ENCODE measurements around the gene CD244.
A peak's percentile ranks its signal among the peaks of the same experiment; 100 is the strongest.
"Not testable (repeated sequence)": the region's sequence is repeated elsewhere in the genome, so short reads cannot be mapped to it uniquely, and the experiment has no call there.

The CD244 gene

DNA sequence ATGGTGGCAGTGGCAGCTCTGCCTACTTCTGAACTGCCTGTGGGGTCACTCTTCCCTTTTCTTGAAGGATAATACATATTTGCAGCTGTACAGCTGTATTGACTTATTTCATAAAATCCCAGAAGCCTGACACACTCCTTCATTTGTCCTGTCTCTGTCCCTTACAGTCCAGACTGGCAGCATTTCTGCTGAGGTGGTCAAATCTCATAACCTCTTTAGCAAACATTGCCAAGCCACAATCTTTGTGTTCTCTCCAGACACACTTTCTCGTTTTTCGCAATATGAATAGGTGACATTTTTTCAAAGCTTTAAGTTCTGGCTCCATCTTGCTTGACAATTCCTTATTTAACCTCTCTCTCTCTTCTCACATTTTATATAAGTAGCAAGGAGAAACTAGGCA is 51.5 kb downstream of the CD244 start:
- no peak for DNase-seq (ENCODE audit: low read depth in 2 of 2)

- DNase-seq (ENCODE audit: low read depth in 2 of 2) = no peak
Observed at GRCh38 chr1:160810486-160810885, 52.2 kb downstream of the CD244 start.

GRCh38 chr1:160808289-160808688 is 54.4 kb downstream of the CD244 start:
- no peak for DNase-seq (ENCODE audit: low read depth in 2 of 2)

GRCh38 chr1:160807738-160808137 is 54.9 kb downstream of the CD244 start:
- no peak for DNase-seq (ENCODE audit: low read depth in 2 of 2)

- no peak for DNase-seq (ENCODE audit: low read depth in 2 of 2)
Observed at GRCh38 chr1:160807247-160807646, 55.4 kb downstream of the CD244 start.

GRCh38 chr1:160806784-160807183 is 55.9 kb downstream of the CD244 start:
- DNase-seq (ENCODE audit: low read depth in 2 of 2) = no peak

DNA sequence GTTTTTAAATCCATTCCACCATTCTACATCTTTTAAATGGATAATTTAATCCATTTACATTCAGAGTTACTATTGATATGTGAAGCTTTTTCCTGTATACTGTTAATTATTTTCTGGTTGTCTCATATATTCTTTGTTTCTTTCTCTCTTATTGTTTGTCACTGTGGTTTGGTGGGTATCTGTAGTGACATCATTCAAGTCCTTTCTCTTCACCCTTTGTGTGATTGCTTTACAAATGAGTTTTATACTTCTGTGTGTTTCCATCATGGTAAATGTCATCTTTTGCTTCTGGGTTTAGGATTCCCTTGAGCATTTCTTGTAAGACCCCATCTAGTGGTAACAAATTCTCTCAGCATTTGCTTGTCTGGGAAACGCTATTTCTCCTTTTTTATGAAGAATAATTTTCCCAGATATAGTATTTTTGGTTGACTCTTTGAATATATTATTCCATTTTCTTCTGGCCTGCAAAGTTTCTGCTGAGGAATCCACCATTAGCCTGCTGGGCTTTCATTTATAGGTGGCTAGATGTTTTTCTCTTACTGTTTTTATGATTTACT is 56.5 kb downstream of the CD244 start:
- no peak for DNase-seq (ENCODE audit: low read depth in 2 of 2)

DNA sequence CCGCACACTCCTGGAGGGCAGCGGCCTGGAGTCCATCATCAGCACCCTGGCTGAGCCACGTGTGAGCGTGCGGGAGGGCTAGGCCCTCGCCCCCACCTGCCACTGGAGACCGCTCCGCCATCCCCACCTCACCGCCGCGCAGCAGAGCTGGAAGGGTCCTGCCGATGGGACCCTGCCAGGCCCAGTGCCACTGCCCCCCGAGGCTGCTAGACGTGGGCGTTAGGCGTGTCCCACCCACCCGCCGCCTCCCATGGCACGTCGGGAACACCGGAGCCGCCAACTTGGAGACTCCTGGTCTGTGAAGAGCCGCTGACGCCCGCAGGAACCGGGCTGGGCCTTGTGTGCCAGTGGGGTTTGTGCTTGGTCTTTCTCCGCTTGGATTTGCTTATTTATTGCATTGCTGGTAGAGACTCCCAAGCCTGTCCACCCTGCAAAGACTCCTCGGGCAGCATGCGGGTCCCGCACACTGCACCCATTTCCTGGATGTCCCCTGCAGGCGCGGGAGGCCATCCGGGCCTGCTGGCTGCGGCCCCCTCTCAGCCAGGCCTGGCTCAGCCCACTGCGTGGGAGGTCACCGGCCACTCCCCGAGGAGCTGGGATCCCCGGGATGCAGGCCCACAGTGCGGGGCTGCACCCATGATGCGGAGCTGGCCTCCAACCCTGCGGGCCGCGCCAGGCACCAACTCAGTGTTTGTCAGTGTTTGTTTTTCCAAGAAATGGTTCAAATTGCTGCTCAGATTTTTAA is 60.7 kb downstream of the CD244 start:
- DNase-seq (ENCODE audit: low read depth in 2 of 2) = no peak

GRCh38 chr1:160800645-160801408 is 61.9 kb downstream of the CD244 start:
- DNase-seq (ENCODE audit: low read depth in 2 of 2) = no peak

DNA sequence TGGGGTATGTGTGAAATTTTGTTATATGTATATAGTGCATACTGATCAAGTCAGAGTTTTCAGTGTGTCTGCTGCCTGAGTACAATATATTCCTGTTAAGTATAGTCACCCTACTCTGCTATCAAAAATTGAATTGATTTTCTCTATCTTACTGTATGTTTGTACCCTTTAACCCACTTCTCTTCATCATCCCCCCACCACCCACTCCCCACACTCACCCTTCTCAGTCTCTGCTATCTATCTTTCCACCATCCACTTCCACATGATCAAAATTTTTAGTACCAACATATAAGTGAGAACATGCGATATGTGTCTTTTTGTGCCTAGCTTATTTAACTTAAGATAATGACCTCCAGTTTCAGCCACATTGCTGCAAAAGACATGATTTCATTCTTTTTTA is 62.5 kb downstream of the CD244 start:
- DNase-seq (ENCODE audit: low read depth in 2 of 2) = no peak

DNA sequence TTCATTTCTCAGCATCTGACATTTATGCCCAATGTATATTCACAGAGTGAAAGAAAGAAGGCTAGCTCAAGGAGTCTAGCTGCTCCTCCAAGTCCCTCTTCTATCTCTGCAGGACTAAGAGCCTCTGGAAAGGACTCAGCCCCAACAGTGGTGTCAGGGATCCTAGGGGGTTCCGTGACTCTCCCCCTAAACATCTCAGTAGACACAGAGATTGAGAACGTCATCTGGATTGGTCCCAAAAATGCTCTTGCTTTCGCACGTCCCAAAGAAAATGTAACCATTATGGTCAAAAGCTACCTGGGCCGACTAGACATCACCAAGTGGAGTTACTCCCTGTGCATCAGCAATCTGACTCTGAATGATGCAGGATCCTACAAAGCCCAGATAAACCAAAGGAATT is 63.0 kb downstream of the CD244 start:
- no peak for DNase-seq (ENCODE audit: low read depth in 2 of 2)

- DNase-seq (ENCODE audit: low read depth in 2 of 2) = no peak
Observed at GRCh38 chr1:160798439-160798838, 64.2 kb downstream of the CD244 start.

DNA sequence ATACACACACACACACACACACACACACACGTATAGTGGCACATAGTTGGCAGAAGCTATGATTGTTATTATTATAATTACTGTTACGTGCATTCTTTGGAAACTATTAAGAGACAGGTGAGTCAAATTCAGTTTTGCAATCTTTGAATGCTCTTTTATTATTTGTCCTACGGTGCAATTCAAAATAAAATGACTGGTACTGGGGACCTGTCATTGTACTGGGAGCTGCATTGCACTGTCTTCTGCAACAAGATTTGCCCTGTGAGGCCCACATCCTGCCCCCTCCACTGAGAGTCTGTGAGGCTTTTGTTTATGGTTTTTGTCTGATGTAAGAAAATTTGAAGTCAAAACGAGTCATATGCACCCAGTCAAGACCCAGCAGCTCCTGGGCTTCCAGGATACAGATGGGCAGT is 64.8 kb downstream of the CD244 start:
- no peak for DNase-seq (ENCODE audit: low read depth in 2 of 2)

DNA sequence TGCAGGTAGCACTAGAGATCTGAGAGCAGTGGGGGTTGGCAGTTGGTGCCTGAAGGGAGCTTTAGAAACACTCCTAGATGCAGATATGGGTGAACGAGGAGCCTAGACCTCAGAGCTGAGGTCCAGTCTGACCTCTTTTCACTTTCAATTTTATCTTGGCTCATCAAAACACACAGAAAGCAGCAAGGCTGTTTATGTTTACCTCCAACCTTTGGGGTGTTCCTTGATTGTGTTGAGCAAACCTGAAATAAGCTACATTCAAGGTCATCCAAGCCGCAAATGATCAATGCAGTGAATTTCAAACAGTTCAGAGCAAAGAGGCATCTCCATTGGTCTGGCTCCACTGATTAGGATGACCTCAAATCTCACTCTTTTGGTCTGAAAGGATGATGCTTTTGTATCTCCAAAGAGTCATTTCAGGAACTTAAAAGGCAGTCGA is 65.4 kb downstream of the CD244 start:
- no peak for DNase-seq (ENCODE audit: low read depth in 2 of 2)

GRCh38 chr1:160795951-160796383 is 66.7 kb downstream of the CD244 start, which contains the start of gene LY9:
TSS of gene LY9 (plus strand) at chr1:160796174. CDS start at chr1:160796188, 14 bp downstream.
- peak; percentile 46 to 74 for DNase-seq (ENCODE audit: low read depth in 2 of 2)

DNA sequence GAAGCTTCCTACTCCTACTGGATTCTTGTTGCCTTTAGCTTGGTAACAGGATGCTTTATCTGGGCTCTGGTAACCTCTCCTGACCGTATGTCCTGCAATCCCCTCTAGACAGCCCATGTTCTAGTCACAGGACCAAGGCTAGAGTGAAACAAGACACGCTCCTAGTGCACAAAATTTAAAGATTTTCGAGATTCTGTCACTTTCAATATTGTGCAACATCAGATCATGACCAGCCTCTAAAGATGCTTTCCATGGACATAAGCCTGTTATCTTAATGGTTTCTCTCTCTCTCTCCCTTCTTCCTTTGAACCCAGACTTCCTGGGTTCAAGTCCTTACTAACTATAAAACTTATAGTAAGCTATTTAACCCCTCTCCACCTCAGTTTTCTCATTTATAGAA is 68.3 kb downstream of the CD244 start:
- DNase-seq (ENCODE audit: low read depth in 2 of 2) = no peak

GRCh38 chr1:160789702-160790611 is 72.7 kb downstream of the CD244 start:
- DNase-seq (ENCODE audit: low read depth in 2 of 2) = no peak

DNA sequence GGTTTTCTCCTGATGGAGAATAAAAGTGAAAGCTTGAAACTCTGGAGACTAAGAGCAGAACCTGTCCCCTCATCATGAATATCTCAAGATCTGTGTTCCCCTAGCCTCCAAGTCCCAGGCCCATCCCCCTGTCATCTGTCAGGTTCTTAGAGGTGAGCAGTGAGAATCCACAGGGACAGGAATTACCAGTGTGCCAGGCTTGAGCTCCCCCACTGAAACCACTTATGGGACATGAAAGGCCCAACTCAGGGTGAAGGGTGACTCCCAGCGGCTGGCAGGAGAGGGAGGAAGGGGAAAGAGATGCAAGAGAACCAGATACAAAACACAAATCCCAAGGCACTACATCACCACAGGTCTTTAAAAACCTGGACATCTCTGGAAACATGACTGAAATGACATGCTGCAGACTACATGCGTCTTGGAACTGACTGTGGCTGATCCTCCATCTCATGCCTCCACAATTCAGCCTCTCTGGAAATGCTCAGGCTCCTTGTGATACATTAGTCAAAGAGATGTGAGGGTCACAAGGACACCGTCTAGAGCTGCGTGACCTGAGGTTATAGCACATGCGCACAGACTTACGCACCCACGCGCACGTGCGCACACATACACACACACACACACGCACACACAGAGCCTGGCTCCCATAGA is 73.5 kb downstream of the CD244 start:
- DNase-seq (ENCODE audit: low read depth in 2 of 2) = no peak

GRCh38 chr1:160782988-160783765 is 79.5 kb downstream of the CD244 start:
- DNase-seq (ENCODE audit: low read depth in 2 of 2) = not testable (repeated sequence)

DNA sequence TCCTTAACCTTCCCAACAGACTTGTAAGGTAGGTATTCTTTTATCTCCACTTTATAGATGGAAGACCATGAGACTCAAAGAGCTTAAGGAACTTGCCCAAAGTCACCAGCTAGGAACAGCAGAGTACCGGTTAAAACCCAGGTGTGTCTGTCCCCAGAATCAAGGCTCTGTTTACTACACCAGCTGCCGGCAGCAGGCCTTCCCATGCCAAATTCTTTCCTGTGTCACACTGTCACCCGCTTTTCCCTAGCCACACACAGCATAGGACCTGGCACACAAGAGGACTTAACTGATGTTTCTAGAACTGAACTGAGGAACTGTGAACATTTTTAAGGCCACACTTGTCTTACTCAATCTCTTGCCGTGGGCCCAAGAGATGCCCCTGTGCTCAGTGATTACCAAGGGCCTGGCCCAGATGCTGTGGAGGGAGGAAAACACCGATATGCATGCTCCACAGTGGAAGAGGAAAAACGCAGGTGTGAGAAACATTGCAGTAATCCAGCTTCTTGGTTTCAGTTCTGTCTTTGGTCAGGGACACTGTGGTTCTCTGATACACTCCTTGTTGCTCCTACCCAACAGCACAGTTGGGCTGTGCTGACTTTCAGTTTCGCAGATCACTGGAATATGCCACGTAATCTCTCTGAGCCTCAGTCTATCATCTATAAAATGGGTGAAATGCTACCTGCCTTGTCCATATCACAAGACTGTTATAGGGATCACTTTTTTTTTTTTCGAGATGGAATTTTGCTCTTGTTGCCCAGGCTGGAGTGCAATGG is 80.6 kb downstream of the CD244 start:
- DNase-seq (ENCODE audit: low read depth in 2 of 2) = no peak

Data from activated CD8-positive, alpha-beta memory T cell treated with anti-CD3 and anti-CD28 coated beads for 4 hours (primary cell).